HepG2 (cell line): Measurements from ENCODE around the gene CTIF. TPM values are rescaled to one million over a fixed set of nuclear protein-coding genes. Genes with fewer than 3 reads are reported as not detected.

ENCODE experiments used
- ARID5B ChIP-seq: IDR thresholded peaks from 2 replicates; pipeline ENCODE4 v1.4.0; 2020; ENCODE audit warnings: mild to moderate bottlenecking, missing genetic modification reagents
- CHD2 ChIP-seq: IDR thresholded peaks from 2 replicates; pipeline ENCODE4 v1.6.1; 2011; ENCODE audit warnings: low read depth, low read length, improper control_type of control experiment
- HNRNPK ChIP-seq: fragments of 200-400 bp; formaldehyde crosslinking; IDR thresholded peaks from 2 replicates; pipeline ENCODE4 v1.6.1; 2018; ENCODE audit warnings: low read length, low read depth, moderate library complexity, mild to moderate bottlenecking; ENCODE audit not compliant: poor library complexity, severe bottlenecking
- KAT2B ChIP-seq: fragments of 150-350 bp; IDR thresholded peaks from 2 replicates; pipeline ENCODE4 v1.6.1; 2014; ENCODE audit warnings: low read depth, low read length, borderline replicate concordance
- MTF1 ChIP-seq: sonication (generic); formaldehyde crosslinking; IDR thresholded peaks from 2 replicates; pipeline ENCODE4 v1.5.0; 2020; ENCODE audit warnings: missing genetic modification reagents
- RBAK ChIP-seq: sonication (generic); formaldehyde crosslinking; IDR thresholded peaks from 2 replicates; pipeline ENCODE4 v1.5.1; 2020; ENCODE audit warnings: mild to moderate bottlenecking, missing genetic modification reagents
- STAG1 ChIP-seq: sonication (generic); formaldehyde crosslinking; IDR thresholded peaks from 2 replicates; pipeline ENCODE4 v1.4.0; 2020; ENCODE audit warnings: missing genetic modification reagents
- ZBTB39 ChIP-seq: sonication (generic); formaldehyde crosslinking; IDR thresholded peaks from 2 replicates; pipeline ENCODE4 v1.5.0; 2020; ENCODE audit warnings: missing genetic modification reagents
- ZFP91 ChIP-seq: sonication (generic); formaldehyde crosslinking; IDR thresholded peaks from 2 replicates; pipeline ENCODE4 v1.9.0; 2022; ENCODE audit warnings: missing genetic modification reagents, mild to moderate bottlenecking, borderline replicate concordance
- ZHX1 ChIP-seq: sonication (generic); formaldehyde crosslinking; IDR thresholded peaks from 2 replicates; pipeline ENCODE4 v1.8.1; 2022; ENCODE audit warnings: low read depth, mild to moderate bottlenecking, missing genetic modification reagents
- ZSCAN31 ChIP-seq: sonication (generic); formaldehyde crosslinking; IDR thresholded peaks from 2 replicates; pipeline ENCODE4 v1.5.0; 2020; ENCODE audit warnings: low read depth, mild to moderate bottlenecking, missing genetic modification reagents
- polyA plus RNA-seq, 8 experiments: library from polyadenylated mRNA; depleted of rRNA in 3 of 8; stranded (reverse) in 7 of 8; unstranded in 1 of 8; fragments of >200 nt; fragmentation: Illumina TruSeq in 4 of 8; extraction: Trizol in 4 of 8; gene quantifications; 2 replicates each; pipeline versions ENCODE4 v1.2.1 to v1.2.3, GENCODE V29; 2011 to 2016; ENCODE audit warnings: low read depth in 4 of 8, missing spikeins in 1 of 8, mixed read lengths in 1 of 8; ENCODE audit not compliant: insufficient read depth in 1 of 8
- total RNA-seq, 5 experiments: library from RNA; depleted of rRNA; stranded (reverse); fragments of >200 nt; fragmentation: Illumina TruSeq; extraction: Trizol; gene quantifications; 2 replicates each; pipeline ENCODE4 v1.2.3, GENCODE V29; 2016; ENCODE audit warnings: low read depth in 1 of 5

CTIF gene
- total and polyA plus RNA-seq, 2 of the 13 experiments (the other 11 are each of a cell fraction or from before 2014, with no cell fraction given): 18.2 to 28.0 TPM

GRCh38 chr18:48781163-48781987 is 242.5 kb downstream of the CTIF start (continued):
- TF ChIP-seq STAG1 (CRISPR knock-in tag): no peak
- no peak for TF ChIP-seq ZHX1
- TF ChIP-seq KAT2B: no peak
- TF ChIP-seq MTF1 (CRISPR knock-in tag): no peak
- peak; percentile 5 for TF ChIP-seq HNRNPK
- peak; percentile 74; the same call in 1 of the 2 replicates for TF ChIP-seq ZFP91 (CRISPR knock-in tag)
- TF ChIP-seq ARID5B (CRISPR knock-in tag): peak; percentile 38
- no peak; the same call in 1 of the 2 replicates for TF ChIP-seq ZSCAN31 (CRISPR knock-in tag)
- no peak for TF ChIP-seq CHD2
- TF ChIP-seq ZBTB39 (CRISPR knock-in tag): no peak
- no peak for TF ChIP-seq RBAK (CRISPR knock-in tag)
